H1 (cell line): ENCODE measurements around the gene FAM53B. TPM values are rescaled to one million over a fixed set of nuclear protein-coding genes. Genes with fewer than 3 reads are reported as not detected.
A peak's percentile ranks its signal among the peaks of the same experiment; 100 is the strongest.

ENCODE experiments used
- CTCF ChIA-PET: fragments of 300-600 bp; sonication (Branson Sonifier 250); formaldehyde crosslinking; loops from one replicate; lab custom pipeline; 2021; ENCODE audit not compliant: partially characterized antibody; lab: Charles Lee
- POLR2A ChIA-PET: fragments of 300-600 bp; sonication (Branson Sonifier 250); formaldehyde crosslinking; loops from one replicate; lab custom pipeline; 2021; ENCODE audit warnings: inconsistent platforms; ENCODE audit not compliant: partially characterized antibody; lab: Charles Lee
- DNase-seq, 2 experiments: peaks; one replicate each; pipeline versions ENCODE4 v3.0.0 to v3.0.0-alpha.2; 2010 to 2022; ENCODE audit warnings: low spot score in 2 of 2, low read depth in 1 of 2, mixed read lengths in 1 of 2
- FAIRE-seq: peaks from 2 replicates; lab custom pipeline; 2011; peaks lifted over from hg19 to GRCh38; lab: Jason Lieb, UNC
- H2AFZ ChIP-seq: 2 replicates; pipeline ENCODE4 v1.8.1; 2012; ENCODE audit warnings: low read length, inconsistent platforms
- H2AK5ac ChIP-seq: 2 replicates; pipeline ENCODE4 v1.6.1; 2013; ENCODE audit warnings: low read depth, low read length
- H2BK120ac ChIP-seq: replicated peaks from 2 replicates; pipeline ENCODE3; 2013; ENCODE audit warnings: low read depth, low read length, inconsistent platforms
- H2BK12ac ChIP-seq: 2 replicates; pipeline ENCODE4 v1.6.1; 2013; ENCODE audit warnings: low read depth, low read length
- H2BK15ac ChIP-seq: 2 replicates; pipeline ENCODE4 v1.6.1; 2013; ENCODE audit warnings: low read length
- H2BK20ac ChIP-seq: 2 replicates; pipeline ENCODE4 v1.6.1; 2013; ENCODE audit warnings: low read length
- H2BK5ac ChIP-seq: 2 replicates; pipeline ENCODE4 v1.6.1; 2013; ENCODE audit warnings: low read depth, low read length
- H3K14ac ChIP-seq: 2 replicates; pipeline ENCODE4 v1.6.1; 2013; ENCODE audit warnings: inconsistent platforms; ENCODE audit not compliant: insufficient read length
- H3K18ac ChIP-seq: 2 replicates; pipeline ENCODE4 v1.6.1; 2013; ENCODE audit warnings: low read length; ENCODE audit errors: extremely low read depth
- H3K23ac ChIP-seq: 2 replicates; pipeline ENCODE4 v1.6.1; 2013; ENCODE audit warnings: inconsistent platforms; ENCODE audit not compliant: insufficient read length
- H3K23me2 ChIP-seq: 2 replicates; pipeline ENCODE4 v1.6.1; 2013; ENCODE audit warnings: low read depth, low read length
- H3K27ac ChIP-seq: 2 replicates; pipeline ENCODE4 v1.6.1; 2011; ENCODE audit warnings: low read depth, low read length, inconsistent platforms
- H3K27me3 ChIP-seq, 4 experiments: replicated peaks in 1 of 4; 1 replicate in 1 of 4; 2 replicates in 3 of 4; pipeline versions ENCODE4 v1.6.1 to v1.8.1; 2011 to 2013; ENCODE audit warnings: low read length in 3 of 4, mild to moderate bottlenecking in 3 of 4, inconsistent platforms in 2 of 4, mixed read lengths in 2 of 4, moderate library complexity in 1 of 4; ENCODE audit not compliant: control insufficient read depth in 3 of 4, insufficient read depth in 3 of 4; ENCODE audit errors: extremely low read depth in 1 of 4
- H3K36me3 ChIP-seq, 4 experiments: 2 replicates each; pipeline versions ENCODE4 v1.6.1 to v1.8.1; 2011 to 2013; ENCODE audit warnings: mild to moderate bottlenecking in 4 of 4, low read length in 3 of 4, moderate library complexity in 2 of 4, control low read depth in 1 of 4, inconsistent platforms in 1 of 4; ENCODE audit not compliant: insufficient read depth in 4 of 4, control insufficient read depth in 2 of 4
- H3K4ac ChIP-seq: replicated peaks from 2 replicates; pipeline ENCODE3; 2013; ENCODE audit warnings: low read length, low read depth, mixed read lengths, inconsistent platforms; ENCODE audit not compliant: insufficient read length
- H3K4me1 ChIP-seq, 4 experiments: replicated peaks in 1 of 4; 1 replicate in 1 of 4; 2 replicates in 3 of 4; pipeline versions ENCODE4 v1.6.1 to v1.8.1; 2011 to 2013; ENCODE audit warnings: low read length in 3 of 4, inconsistent platforms in 2 of 4, mixed read lengths in 1 of 4; ENCODE audit not compliant: insufficient read depth in 4 of 4, control insufficient read depth in 3 of 4
- H3K4me2 ChIP-seq, 2 experiments: 2 replicates each; pipeline versions ENCODE4 v1.6.1 to v1.8.1; 2011 to 2013; ENCODE audit warnings: low read depth in 2 of 2, low read length in 2 of 2, control low read depth in 1 of 2, inconsistent platforms in 1 of 2, mild to moderate bottlenecking in 1 of 2; ENCODE audit not compliant: insufficient read depth in 1 of 2
- H3K4me3 ChIP-seq, 4 experiments: fragments of 200-600, 300-600 bp in 1 of 4; sonication (generic), shearing (Covaris generic), sonication (Bioruptor Twin) in 1 of 4; 2 replicates each; pipeline versions ENCODE4 v1.5.1 to v1.8.1; 2011 to 2016; ENCODE audit warnings: low read length in 4 of 4, low read depth in 3 of 4, control low read depth in 2 of 4, inconsistent platforms in 2 of 4, mild to moderate bottlenecking in 2 of 4, mixed read lengths in 1 of 4, moderate library complexity in 1 of 4; ENCODE audit not compliant: insufficient read depth in 2 of 4; ENCODE audit errors: extremely low read depth in 1 of 4
- H3K56ac ChIP-seq: replicated peaks from 2 replicates; pipeline ENCODE3; 2013; ENCODE audit warnings: low read depth, mild to moderate bottlenecking, mixed read lengths, low read length, inconsistent platforms; ENCODE audit not compliant: insufficient read length
- H3K79me1 ChIP-seq: 2 replicates; pipeline ENCODE4 v1.6.1; 2013; ENCODE audit warnings: low read depth, low read length, control low read depth
- H3K79me2 ChIP-seq, 2 experiments: 2 replicates each; pipeline versions ENCODE4 v1.6.1 to v1.8.1; 2012 to 2013; ENCODE audit warnings: low read length in 2 of 2, mild to moderate bottlenecking in 2 of 2, inconsistent platforms in 1 of 2; ENCODE audit not compliant: insufficient read depth in 2 of 2, control insufficient read depth in 1 of 2
- H3K9ac ChIP-seq, 4 experiments: replicated peaks in 1 of 4; 1 replicate in 1 of 4; 2 replicates in 3 of 4; pipeline versions ENCODE4 v1.6.1 to v1.8.1; 2011 to 2013; ENCODE audit warnings: low read depth in 3 of 4, low read length in 3 of 4, control low read depth in 2 of 4, mild to moderate bottlenecking in 2 of 4, moderate library complexity in 2 of 4, inconsistent platforms in 1 of 4; ENCODE audit errors: extremely low read depth in 1 of 4
- H3K9me3 ChIP-seq, 2 experiments: 2 replicates each; pipeline versions ENCODE4 v1.6.1 to v1.8.1; 2012 to 2013; ENCODE audit warnings: mild to moderate bottlenecking in 2 of 2, moderate library complexity in 2 of 2, control low read depth in 1 of 2, inconsistent platforms in 1 of 2, low read depth in 1 of 2, low read length in 1 of 2, mixed read lengths in 1 of 2; ENCODE audit not compliant: insufficient read depth in 2 of 2
- H4K20me1 ChIP-seq, 2 experiments: replicated peaks in 1 of 2; 2 replicates each; pipeline versions ENCODE3 to v1.8.1; 2011 to 2013; ENCODE audit warnings: inconsistent platforms in 2 of 2, low read length in 2 of 2, mild to moderate bottlenecking in 1 of 2; ENCODE audit not compliant: insufficient read depth in 2 of 2, control insufficient read depth in 1 of 2
- H4K5ac ChIP-seq: 2 replicates; pipeline ENCODE4 v1.6.1; 2013; ENCODE audit warnings: low read length, low read depth, mixed read lengths, inconsistent platforms; ENCODE audit not compliant: insufficient read length
- H4K8ac ChIP-seq: 2 replicates; pipeline ENCODE4 v1.8.0; 2013; ENCODE audit warnings: mild to moderate bottlenecking, moderate library complexity, low read length, inconsistent platforms; ENCODE audit not compliant: insufficient read depth; ENCODE audit errors: extremely low read depth
- H4K91ac ChIP-seq: replicated peaks from 2 replicates; pipeline ENCODE3; 2013; ENCODE audit warnings: low read length, mixed read lengths, inconsistent platforms; ENCODE audit not compliant: insufficient read length
- JUN ChIP-seq: IDR thresholded peaks from 2 replicates; pipeline ENCODE4 v1.6.1; 2011; ENCODE audit warnings: low read depth, mild to moderate bottlenecking, improper control_type of control experiment, low read length
- JUND ChIP-seq: IDR thresholded peaks from 2 replicates; pipeline ENCODE4 v1.6.1; 2011; ENCODE audit warnings: mild to moderate bottlenecking, improper control_type of control experiment, low read length
- RAD21 ChIP-seq, 2 experiments: IDR thresholded peaks in 1 of 2; conservative IDR thresholded peaks in 1 of 2; 2 replicates each; pipeline ENCODE4 v1.6.1; 2011; ENCODE audit warnings: low read depth in 2 of 2, low read length in 2 of 2, improper control_type of control experiment in 1 of 2, inconsistent platforms in 1 of 2, mild to moderate bottlenecking in 1 of 2, moderate library complexity in 1 of 2
- WGBS, 2 experiments: shearing (Covaris generic) in 1 of 2; methylation state at CpG; one replicate each; pipeline versions ENCODE4 v1.1.6 to v1.1.7; 2013 to 2015; ENCODE audit warnings: low lambda C conversion rate in 2 of 2, mixed read lengths in 2 of 2, inconsistent platforms in 1 of 2, low coverage in 1 of 2, missing lambda C conversion rate in 1 of 2; ENCODE audit not compliant: insufficient replicate concordance in 2 of 2, insufficient coverage in 1 of 2, insufficient read length in 1 of 2; ENCODE audit errors: extremely low coverage in 1 of 2, missing lambda C conversion rate in 1 of 2; 5-methylcytosine and 5-hydroxymethylcytosine counted together
- polyA plus RNA-seq, 7 experiments: library from polyadenylated mRNA; depleted of rRNA in 3 of 7; stranded (reverse) in 5 of 7; unstranded in 2 of 7; fragments of >200 nt in 5 of 7; fragments of 200-250 nt in 2 of 7; gene quantifications; 1 replicate in 5 of 7; 2 replicates in 1 of 7; 4 replicates in 1 of 7; pipeline versions ENCODE4 v1.2.1 to v1.2.3, GENCODE V29; 2011 to 2013; ENCODE audit warnings: missing spikeins in 2 of 7, mixed read lengths in 2 of 7
- total RNA-seq: library from RNA; stranded (reverse); fragmentation: NEBNext Ultra II Directional; extraction: Animal tissue kit (Norgen Biotek cat#: 25700); gene quantifications from 2 replicates; pipeline ENCODE4 v1.2.1, GENCODE V29; 2021
- TF ChIP-seq, protein P1 (sequence below), 3 experiments: IDR thresholded peaks; 1 replicate in 2 of 3; 2 replicates in 1 of 3; pipeline versions ENCODE4 v1.5.1 to v1.6.1; 2011; ENCODE audit warnings: low read length in 3 of 3, mild to moderate bottlenecking in 3 of 3, inconsistent platforms in 2 of 3, low read depth in 1 of 3, moderate library complexity in 1 of 3; ENCODE audit not compliant: insufficient read depth in 1 of 3; ENCODE audit errors: control extremely low read depth in 1 of 3

FAM53B gene
- total and polyA plus RNA-seq, 2 of the 8 experiments (the other 6 are each of a cell fraction or from before 2014, with no cell fraction given), result 5.3 to 14.4 TPM

GRCh38 chr10:124636271-124636995 lies 107.7 kb downstream of the FAM53B start:
- ChIA-PET POLR2A (no interaction called here), CTCF (interaction anchor here (0.6 to 2.5 kb wide), 8 partner anchors 8 to 106 kb away, joined by 3 to 10 read pairs (median 6); no protein-coding TSS in a partner anchor)
- H3K79me1 ChIP-seq, result no peaks in the 10 kb centered on the region
- no peaks in the 10 kb centered on the region for H3K36me3 ChIP-seq
- no peak overlapping the region for H4K91ac ChIP-seq
- no peak overlapping the region for H3K4me2 ChIP-seq
- no peak overlapping the region for H3K4ac ChIP-seq
- no peak overlapping the region for H4K5ac ChIP-seq
- DNase-seq (no peak), FAIRE-seq (no peak)
- H2BK12ac ChIP-seq, result no peak overlapping the region
- H3K4me1 ChIP-seq, result no peaks in the 10 kb centered on the region; a peak in 1 of 7 replicates
- H3K79me2 ChIP-seq, result no peaks in the 10 kb centered on the region; a peak in 1 of 4 replicates
- H2BK15ac ChIP-seq, result no peak overlapping the region
- peaks cover 0 to 7% of the 10 kb centered on the region in 2 experiments for H4K20me1 ChIP-seq
- TF ChIP-seq JUND, result no peak
- peak; percentile 13 to 37; a peak in 2 of 4 replicates for TF ChIP-seq RAD21 (IDR thresholded peaks at IDR 0.05 in 1 of 2, conservative IDR thresholded peaks at IDR 0.05 in 1 of 2; ENCODE audit: low read depth in 2 of 2, low read length in 2 of 2)
- TF ChIP-seq, protein P1, sequence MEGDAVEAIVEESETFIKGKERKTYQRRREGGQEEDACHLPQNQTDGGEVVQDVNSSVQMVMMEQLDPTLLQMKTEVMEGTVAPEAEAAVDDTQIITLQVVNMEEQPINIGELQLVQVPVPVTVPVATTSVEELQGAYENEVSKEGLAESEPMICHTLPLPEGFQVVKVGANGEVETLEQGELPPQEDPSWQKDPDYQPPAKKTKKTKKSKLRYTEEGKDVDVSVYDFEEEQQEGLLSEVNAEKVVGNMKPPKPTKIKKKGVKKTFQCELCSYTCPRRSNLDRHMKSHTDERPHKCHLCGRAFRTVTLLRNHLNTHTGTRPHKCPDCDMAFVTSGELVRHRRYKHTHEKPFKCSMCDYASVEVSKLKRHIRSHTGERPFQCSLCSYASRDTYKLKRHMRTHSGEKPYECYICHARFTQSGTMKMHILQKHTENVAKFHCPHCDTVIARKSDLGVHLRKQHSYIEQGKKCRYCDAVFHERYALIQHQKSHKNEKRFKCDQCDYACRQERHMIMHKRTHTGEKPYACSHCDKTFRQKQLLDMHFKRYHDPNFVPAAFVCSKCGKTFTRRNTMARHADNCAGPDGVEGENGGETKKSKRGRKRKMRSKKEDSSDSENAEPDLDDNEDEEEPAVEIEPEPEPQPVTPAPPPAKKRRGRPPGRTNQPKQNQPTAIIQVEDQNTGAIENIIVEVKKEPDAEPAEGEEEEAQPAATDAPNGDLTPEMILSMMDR (IDR thresholded peaks at IDR 0.05; ENCODE audit: control extremely low read depth in 1 of 3, insufficient read depth in 1 of 3, low read depth in 1 of 3, low read length in 3 of 3), result peak; percentile 48 to 55 (median 53)
- no peak for TF ChIP-seq JUN
- no peak overlapping the region for H3K14ac ChIP-seq
- no peak overlapping the region for H4K8ac ChIP-seq
- H3K18ac ChIP-seq, result no peak overlapping the region
- no peak overlapping the region for H2AFZ ChIP-seq
- no peak overlapping the region for H3K23ac ChIP-seq
- no peaks in the 10 kb centered on the region for H3K27me3 ChIP-seq
- no peak overlapping the region for H3K4me3 ChIP-seq
- no peak overlapping the region for H3K9ac ChIP-seq
- 86% methylated on average over 19 of the region's 19 CpGs; no CpG with 5 or more reads in 1 of the 2 experiments for WGBS, 2 experiments
- no peak overlapping the region for H3K27ac ChIP-seq
- H3K56ac ChIP-seq, result no peak overlapping the region
- H3K9me3 ChIP-seq, result no peaks in the 10 kb centered on the region
- no peak overlapping the region for H2BK5ac ChIP-seq
- no peak overlapping the region for H2BK20ac ChIP-seq
- H2BK120ac ChIP-seq, result no peak overlapping the region
- H3K23me2 ChIP-seq, result 0 out of 2 replicates have a peak, but pooled peaks cover 2% of the 10 kb centered on the region
- no peak overlapping the region for H2AK5ac ChIP-seq
